Thyroid gland (tissue), 4 donors: ENCODE measurements around the gene OMP.

Experiments used
- CTCF ChIP-seq, 6 experiments: fragments of 200-600 bp in 3 of 6; fragments of 450-650 bp in 3 of 6; sonication (generic) in 3 of 6; IDR thresholded peaks; one replicate each; pipeline ENCODE4 v1.5.1; 2016 to 2019; ENCODE audit warnings: antibody characterized with exemption in 6 of 6, mild to moderate bottlenecking in 2 of 6, inconsistent platforms in 1 of 6, moderate library complexity in 1 of 6
- POLR2A ChIP-seq, 2 donors: fragments of 450-650 bp; IDR thresholded peaks; one replicate each; pipeline ENCODE4 v1.6.1; 2017; ENCODE audit warnings: antibody characterized with exemption in 2 of 2, mild to moderate bottlenecking in 2 of 2, moderate library complexity in 1 of 2

- no peak for TF ChIP-seq POLR2A (IDR thresholded peaks at IDR 0.05)
- TF ChIP-seq CTCF (IDR thresholded peaks at IDR 0.05), result no peak
Observed at GRCh38 chr11:77087723-77088225, 14.9 kb upstream of the OMP start.
